ENCODE measurements around the gene DIAPH2. TPM values are rescaled to one million over a fixed set of nuclear protein-coding genes. Genes with fewer than 3 reads are reported as not detected.

Gene DIAPH2
- total RNA-seq, 2 donors from 2014 or later: 21.5 to 51.8 TPM

DNA sequence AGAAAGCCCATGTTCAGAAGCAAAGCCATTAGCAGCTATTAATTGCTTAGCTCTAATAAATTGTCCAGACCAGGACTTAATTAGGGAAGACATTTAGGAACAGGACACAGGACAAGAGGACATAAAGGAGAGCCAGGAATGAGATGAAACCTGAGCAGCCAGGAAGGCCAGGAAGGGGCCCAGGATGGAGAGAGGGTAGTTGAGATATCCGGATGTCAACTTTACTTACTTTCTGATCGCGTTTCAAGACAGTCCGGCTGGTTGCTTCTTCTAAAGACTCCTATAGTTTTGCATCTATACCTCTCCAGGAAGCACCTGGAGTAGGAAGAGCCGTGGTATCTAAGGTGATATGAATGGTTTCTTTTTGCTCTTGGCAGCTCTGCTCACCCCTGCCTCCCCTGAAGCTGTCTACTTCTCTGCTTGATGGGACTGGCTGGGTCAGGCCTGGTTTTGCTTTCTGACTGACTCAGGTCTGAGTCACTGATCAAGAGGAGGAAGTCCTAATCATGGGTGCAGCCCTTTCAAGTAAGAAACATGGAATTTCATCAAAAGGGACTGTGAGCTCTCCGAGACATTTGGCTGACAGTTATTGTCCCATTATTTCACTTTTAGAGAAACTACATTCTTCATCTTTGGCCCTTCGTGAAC, 932.4 kb downstream of the DIAPH2 start:
- H3K9me3 Mint-ChIP-seq: no peaks in the 10 kb centered on the region
- Histone ChIP-seq H3K27me3 (ENCODE audit: control insufficient read depth, insufficient read depth, low read length, poor library complexity, severe bottlenecking) (no peaks in the 10 kb centered on the region), H3K27ac (ENCODE audit: low read depth, low read length) (no peak overlapping the region), H3K9ac (ENCODE audit: extremely low read depth, low read length, poor library complexity, severe bottlenecking) (no peak overlapping the region), H3K4me3 (ENCODE audit: low read length) (no peak overlapping the region), H3K36me3 (ENCODE audit: control insufficient read depth, insufficient read depth, low read length) (no peaks in the 10 kb centered on the region), H3K4me1 (ENCODE audit: control insufficient read depth, insufficient read depth, low read length) (no peaks in the 10 kb centered on the region), H3K9me3 (ENCODE audit: control insufficient read depth, low read length) (no peaks in the 10 kb centered on the region)
- no peak for DNase-seq
- no peak overlapping the region for H3K27ac Mint-ChIP-seq
- TF ChIP-seq, protein P1, sequence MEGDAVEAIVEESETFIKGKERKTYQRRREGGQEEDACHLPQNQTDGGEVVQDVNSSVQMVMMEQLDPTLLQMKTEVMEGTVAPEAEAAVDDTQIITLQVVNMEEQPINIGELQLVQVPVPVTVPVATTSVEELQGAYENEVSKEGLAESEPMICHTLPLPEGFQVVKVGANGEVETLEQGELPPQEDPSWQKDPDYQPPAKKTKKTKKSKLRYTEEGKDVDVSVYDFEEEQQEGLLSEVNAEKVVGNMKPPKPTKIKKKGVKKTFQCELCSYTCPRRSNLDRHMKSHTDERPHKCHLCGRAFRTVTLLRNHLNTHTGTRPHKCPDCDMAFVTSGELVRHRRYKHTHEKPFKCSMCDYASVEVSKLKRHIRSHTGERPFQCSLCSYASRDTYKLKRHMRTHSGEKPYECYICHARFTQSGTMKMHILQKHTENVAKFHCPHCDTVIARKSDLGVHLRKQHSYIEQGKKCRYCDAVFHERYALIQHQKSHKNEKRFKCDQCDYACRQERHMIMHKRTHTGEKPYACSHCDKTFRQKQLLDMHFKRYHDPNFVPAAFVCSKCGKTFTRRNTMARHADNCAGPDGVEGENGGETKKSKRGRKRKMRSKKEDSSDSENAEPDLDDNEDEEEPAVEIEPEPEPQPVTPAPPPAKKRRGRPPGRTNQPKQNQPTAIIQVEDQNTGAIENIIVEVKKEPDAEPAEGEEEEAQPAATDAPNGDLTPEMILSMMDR (conservative IDR thresholded peaks at IDR 0.05): no peak
- H3K36me3 Mint-ChIP-seq (ENCODE audit: low read depth): no peaks in the 10 kb centered on the region
- H3K4me1 Mint-ChIP-seq: peaks cover 13% of the 10 kb centered on the region
- H3K4me3 Mint-ChIP-seq: no peak overlapping the region
- 86 to 94% methylated on average over 1 to 6 of the region's 7 CpGs for WGBS, 2 experiments (ENCODE audit: insufficient coverage in 1 of 2, insufficient read length in 1 of 2)
- no peaks in the 10 kb centered on the region for H3K27me3 Mint-ChIP-seq (ENCODE audit: insufficient read depth)

DNA sequence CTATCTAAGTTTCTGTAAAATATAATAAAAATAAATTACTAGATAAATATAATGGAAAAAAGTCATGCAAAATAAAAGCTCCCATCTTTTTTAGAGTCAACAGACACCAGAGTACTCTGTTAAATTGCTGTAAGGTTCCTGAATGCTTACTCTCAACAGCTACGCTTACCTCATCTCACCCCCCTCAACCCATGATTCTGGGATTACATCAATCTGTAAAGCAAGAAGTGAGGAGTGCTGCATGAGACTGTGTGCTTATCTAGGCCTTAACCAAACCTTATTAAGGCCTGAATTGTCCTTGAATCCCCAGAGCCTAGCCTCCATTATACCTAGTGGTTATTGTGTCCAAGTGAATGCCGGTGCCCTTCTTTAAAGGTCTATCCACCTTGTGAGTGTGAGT, 934.9 kb downstream of the DIAPH2 start:
- DNase-seq: no peak
- no peaks in the 10 kb centered on the region for H3K36me3 Mint-ChIP-seq (ENCODE audit: low read depth)
- Histone ChIP-seq H3K4me3 (ENCODE audit: low read length) (no peak overlapping the region), H3K9ac (ENCODE audit: extremely low read depth, low read length, poor library complexity, severe bottlenecking) (no peak overlapping the region), H3K27me3 (ENCODE audit: control insufficient read depth, insufficient read depth, low read length, poor library complexity, severe bottlenecking) (no peaks in the 10 kb centered on the region), H3K9me3 (ENCODE audit: control insufficient read depth, low read length) (no peaks in the 10 kb centered on the region), H3K4me1 (ENCODE audit: control insufficient read depth, insufficient read depth, low read length) (no peaks in the 10 kb centered on the region), H3K36me3 (ENCODE audit: control insufficient read depth, insufficient read depth, low read length) (no peaks in the 10 kb centered on the region), H3K27ac (ENCODE audit: low read depth, low read length) (no peak overlapping the region)
- H3K9me3 Mint-ChIP-seq: peaks cover 3% of the 10 kb centered on the region
- 100% methylated on average over 2 of the region's 2 CpGs; no CpG with 5 or more reads in 1 of the 2 experiments for WGBS, 2 experiments (ENCODE audit: insufficient coverage in 1 of 2, insufficient read length in 1 of 2)
- H3K27me3 Mint-ChIP-seq (ENCODE audit: insufficient read depth): no peaks in the 10 kb centered on the region
- H3K4me3 Mint-ChIP-seq: no peak overlapping the region
- peaks cover 7% of the 10 kb centered on the region for H3K4me1 Mint-ChIP-seq
- H3K27ac Mint-ChIP-seq: no peak overlapping the region
- TF ChIP-seq, protein P1 (conservative IDR thresholded peaks at IDR 0.05): no peak

DNA sequence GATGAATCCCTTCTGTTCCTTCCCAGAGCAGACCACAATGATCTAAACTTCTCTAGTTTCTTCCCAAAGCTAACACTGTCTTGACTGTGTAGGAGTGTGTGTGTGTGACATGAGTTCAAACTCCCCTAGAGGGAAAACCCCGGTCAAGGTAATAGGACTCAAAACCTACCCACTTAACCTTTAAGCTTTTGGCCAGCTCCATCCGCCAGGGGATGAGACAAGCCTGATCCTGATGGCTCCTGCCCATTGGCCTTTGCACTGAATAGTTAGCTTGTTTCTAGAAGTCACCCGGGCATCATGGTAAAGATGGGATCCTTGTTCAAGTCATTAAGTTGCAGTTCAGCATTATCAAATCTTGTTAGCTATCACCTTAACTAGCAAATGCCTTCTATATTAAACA, 937.5 kb downstream of the DIAPH2 start:
- H3K9me3 Mint-ChIP-seq: peaks cover 6% of the 10 kb centered on the region
- Histone ChIP-seq H3K4me3 (ENCODE audit: low read length) (no peak overlapping the region), H3K9ac (ENCODE audit: extremely low read depth, low read length, poor library complexity, severe bottlenecking) (no peak overlapping the region), H3K36me3 (ENCODE audit: control insufficient read depth, insufficient read depth, low read length) (no peaks in the 10 kb centered on the region), H3K27me3 (ENCODE audit: control insufficient read depth, insufficient read depth, low read length, poor library complexity, severe bottlenecking) (no peaks in the 10 kb centered on the region), H3K9me3 (ENCODE audit: control insufficient read depth, low read length) (no peaks in the 10 kb centered on the region), H3K27ac (ENCODE audit: low read depth, low read length) (no peak overlapping the region), H3K4me1 (ENCODE audit: control insufficient read depth, insufficient read depth, low read length) (no peaks in the 10 kb centered on the region)
- H3K36me3 Mint-ChIP-seq (ENCODE audit: low read depth): peaks cover 2% of the 10 kb centered on the region
- no peak overlapping the region for H3K27ac Mint-ChIP-seq
- H3K4me1 Mint-ChIP-seq: peaks cover 7% of the 10 kb centered on the region
- TF ChIP-seq, protein P1 (conservative IDR thresholded peaks at IDR 0.05): no peak
- 92% methylated on average over 2 of the region's 3 CpGs; no CpG with 5 or more reads in 1 of the 2 experiments for WGBS, 2 experiments (ENCODE audit: insufficient coverage in 1 of 2, insufficient read length in 1 of 2)
- DNase-seq: no peak
- H3K27me3 Mint-ChIP-seq (ENCODE audit: insufficient read depth): no peaks in the 10 kb centered on the region
- H3K4me3 Mint-ChIP-seq: no peak overlapping the region
